ENCODE data around the gene ATP6V0B. TPM values are rescaled to one million over a fixed set of nuclear protein-coding genes. Genes with fewer than 3 reads are reported as not detected.

Gene ATP6V0B
- total RNA-seq, 1 experiment from 2014 or later, result 241 TPM

DNA sequence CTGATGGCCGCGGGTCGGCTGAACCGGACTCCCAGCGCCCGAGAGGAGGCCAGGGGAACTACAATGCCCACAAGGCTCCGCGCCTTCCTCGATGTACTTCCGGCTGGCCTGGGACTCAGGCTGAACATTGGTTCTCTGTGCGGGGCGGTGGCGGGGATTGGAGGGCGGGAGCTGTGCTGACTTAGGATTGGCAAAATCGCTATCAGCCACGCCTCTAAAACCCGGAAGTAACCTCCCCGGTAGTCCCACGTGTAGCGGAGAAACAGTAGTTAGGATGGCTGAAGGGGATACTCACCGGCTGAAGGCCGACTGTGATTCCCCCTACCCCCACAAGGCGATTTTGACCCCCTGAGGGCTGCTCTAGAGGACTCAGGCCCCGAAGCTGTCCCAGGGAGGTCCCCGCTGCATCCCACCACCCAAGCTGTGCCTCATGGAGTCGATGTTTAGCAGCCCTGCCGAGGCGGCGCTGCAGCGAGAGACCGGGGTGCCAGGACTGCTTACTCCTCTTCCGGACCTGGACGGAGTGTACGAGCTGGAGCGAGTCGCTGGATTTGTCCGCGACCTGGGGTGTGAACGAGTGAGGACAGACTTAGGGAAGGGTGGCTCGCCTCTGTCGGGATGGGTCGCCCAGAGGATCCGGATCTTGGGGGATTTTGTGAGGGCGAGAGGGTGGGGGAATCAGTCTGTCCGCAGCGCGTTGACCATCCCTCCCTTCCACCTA lies 4.9 kb upstream of the ATP6V0B start, which contains the start of gene DPH2:
DPH2 (plus strand) TSS at position 265 of the 721 bp plus-strand sequence; CDS start at position 431, 166 bp downstream.
- peaks cover 25% of the 10 kb centered on the region for H3K36me3 ChIP-seq (ENCODE audit: low read depth, low read length)
- no peak for TF ChIP-seq EZH2 (IDR thresholded peaks at IDR 0.05; ENCODE audit: low read length, unreplicated experiment)
- TF ChIP-seq, protein P1, sequence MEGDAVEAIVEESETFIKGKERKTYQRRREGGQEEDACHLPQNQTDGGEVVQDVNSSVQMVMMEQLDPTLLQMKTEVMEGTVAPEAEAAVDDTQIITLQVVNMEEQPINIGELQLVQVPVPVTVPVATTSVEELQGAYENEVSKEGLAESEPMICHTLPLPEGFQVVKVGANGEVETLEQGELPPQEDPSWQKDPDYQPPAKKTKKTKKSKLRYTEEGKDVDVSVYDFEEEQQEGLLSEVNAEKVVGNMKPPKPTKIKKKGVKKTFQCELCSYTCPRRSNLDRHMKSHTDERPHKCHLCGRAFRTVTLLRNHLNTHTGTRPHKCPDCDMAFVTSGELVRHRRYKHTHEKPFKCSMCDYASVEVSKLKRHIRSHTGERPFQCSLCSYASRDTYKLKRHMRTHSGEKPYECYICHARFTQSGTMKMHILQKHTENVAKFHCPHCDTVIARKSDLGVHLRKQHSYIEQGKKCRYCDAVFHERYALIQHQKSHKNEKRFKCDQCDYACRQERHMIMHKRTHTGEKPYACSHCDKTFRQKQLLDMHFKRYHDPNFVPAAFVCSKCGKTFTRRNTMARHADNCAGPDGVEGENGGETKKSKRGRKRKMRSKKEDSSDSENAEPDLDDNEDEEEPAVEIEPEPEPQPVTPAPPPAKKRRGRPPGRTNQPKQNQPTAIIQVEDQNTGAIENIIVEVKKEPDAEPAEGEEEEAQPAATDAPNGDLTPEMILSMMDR (conservative IDR thresholded peaks at IDR 0.05; ENCODE audit: low read depth, low read length), result peak; percentile 35; the same call in 1 of the 2 replicates
- H3F3A ChIP-seq (ENCODE audit: low read length, unreplicated experiment), result no peaks in the 10 kb centered on the region
- H3K79me2 ChIP-seq (ENCODE audit: low read length), result peaks cover 21% of the 10 kb centered on the region
- POLR2A ChIA-PET (ENCODE audit: unreplicated experiment), result interaction anchor here (0.5 to 1.2 kb wide), 2 partner anchors 41 to 767 kb away, joined by 3 to 7 read pairs; no protein-coding TSS in a partner anchor
- no peaks in the 10 kb centered on the region for H3K9me3 ChIP-seq (ENCODE audit: low read length)
- BruUV-seq (replicated peaks), result TSS peak; percentile 60
- H3K27ac ChIP-seq (ENCODE audit: low read length), result peak within 1 kb of the TSS; percentile 23
- no peaks in the 10 kb centered on the region for H4K20me1 ChIP-seq (ENCODE audit: low read length)
- DNase-seq (peak; percentile 97), ATAC-seq (peak; percentile 90)
- H3K4me3 ChIP-seq (ENCODE audit: low read length), result peak within 1 kb of the TSS; percentile 99
- CTCF ChIA-PET, result interaction anchor here (1.0 to 1.5 kb wide), 2 partner anchors 35 to 207 kb away, joined by 3 read pairs; no protein-coding TSS in a partner anchor
- H3K4me1 ChIP-seq (ENCODE audit: insufficient read depth, low read length), result peaks cover 18% of the 10 kb centered on the region
- no peaks in the 10 kb centered on the region for H3K9me2 ChIP-seq (replicated peaks; ENCODE audit: low read length)
- no peaks in the 10 kb centered on the region for H3K27me3 ChIP-seq (ENCODE audit: low read length)
- H2AFZ ChIP-seq (ENCODE audit: low read length), result peak within 1 kb of the TSS; percentile 80
- peak within 1 kb of the TSS; percentile 88 for H3K4me2 ChIP-seq (ENCODE audit: low read length)
- H3K9ac ChIP-seq (ENCODE audit: low read length), result peak within 1 kb of the TSS; percentile 92
- intact Hi-C loops (cut with micrococcal nuclease), result loop anchor here (2.0 kb wide), 1 partner anchor 23 kb away; the partner anchor contains the start of gene IPO13

DNA sequence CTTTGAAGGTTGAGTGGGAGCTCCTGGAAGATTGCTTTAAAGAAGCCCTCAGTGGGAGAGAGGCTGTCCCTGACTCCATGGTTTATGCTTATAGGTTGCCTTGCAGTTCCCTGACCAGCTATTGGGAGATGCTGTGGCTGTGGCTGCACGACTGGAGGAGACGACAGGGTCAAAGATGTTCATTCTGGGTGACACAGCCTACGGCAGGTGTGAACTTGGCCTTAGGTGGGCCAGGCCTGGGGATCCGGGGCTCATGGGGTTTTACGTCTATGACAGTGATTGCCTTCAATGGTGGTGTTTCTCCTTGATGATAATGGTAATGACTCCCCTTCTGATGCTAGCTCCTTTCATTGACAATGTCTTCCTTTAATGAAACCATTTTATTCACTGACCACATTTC lies 4.3 kb upstream of the ATP6V0B start:
- Histone ChIP-seq H3K9me2 (replicated peaks; ENCODE audit: low read length) (no peaks in the 10 kb centered on the region), H3K9ac (ENCODE audit: low read length) (peak overlapping the region; percentile 92), H3K4me3 (ENCODE audit: low read length) (peak overlapping the region; percentile 99), H3K27ac (ENCODE audit: low read length) (no peak overlapping the region), H3F3A (ENCODE audit: low read length, unreplicated experiment) (no peaks in the 10 kb centered on the region), H3K27me3 (ENCODE audit: low read length) (no peaks in the 10 kb centered on the region), H3K4me1 (ENCODE audit: insufficient read depth, low read length) (peaks cover 18% of the 10 kb centered on the region), H3K79me2 (ENCODE audit: low read length) (peaks cover 27% of the 10 kb centered on the region), H4K20me1 (ENCODE audit: low read length) (no peaks in the 10 kb centered on the region; the same call in 1 of the 2 replicates), H3K4me2 (ENCODE audit: low read length) (peak overlapping the region; percentile 88), H3K9me3 (ENCODE audit: low read length) (no peaks in the 10 kb centered on the region), H2AFZ (ENCODE audit: low read length) (no peak overlapping the region; the same call in 1 of the 2 replicates), H3K36me3 (ENCODE audit: low read depth, low read length) (peaks cover 25% of the 10 kb centered on the region)
- DNase-seq (no peak), ATAC-seq (no peak)
- no peak for TF ChIP-seq EZH2phosphoT487 (IDR thresholded peaks at IDR 0.05; ENCODE audit: borderline replicate concordance, low read length)
- TF ChIP-seq, protein P1 (conservative IDR thresholded peaks at IDR 0.05; ENCODE audit: low read depth, low read length), result no peak
- no peak for TF ChIP-seq EZH2 (IDR thresholded peaks at IDR 0.05; ENCODE audit: low read length, unreplicated experiment)
- CTCF ChIA-PET, result interaction anchor here (1.5 kb wide), 1 partner anchor 36 kb away, joined by 3 read pairs; no protein-coding TSS in a partner anchor
- POLR2A ChIA-PET (ENCODE audit: unreplicated experiment), result interaction anchor here (1.2 kb wide), 1 partner anchor 41 kb away, joined by 3 read pairs; no protein-coding TSS in a partner anchor
- no TSS peak for BruUV-seq (replicated peaks)
- intact Hi-C loops (cut with micrococcal nuclease), result no loop called here
